ENCODE results near the gene TIAM1.

TIAM1 gene

GRCh38 chr21:31184876-31185275, 159.2 kb downstream of the TIAM1 start:
- TF ChIP-seq, protein P1, sequence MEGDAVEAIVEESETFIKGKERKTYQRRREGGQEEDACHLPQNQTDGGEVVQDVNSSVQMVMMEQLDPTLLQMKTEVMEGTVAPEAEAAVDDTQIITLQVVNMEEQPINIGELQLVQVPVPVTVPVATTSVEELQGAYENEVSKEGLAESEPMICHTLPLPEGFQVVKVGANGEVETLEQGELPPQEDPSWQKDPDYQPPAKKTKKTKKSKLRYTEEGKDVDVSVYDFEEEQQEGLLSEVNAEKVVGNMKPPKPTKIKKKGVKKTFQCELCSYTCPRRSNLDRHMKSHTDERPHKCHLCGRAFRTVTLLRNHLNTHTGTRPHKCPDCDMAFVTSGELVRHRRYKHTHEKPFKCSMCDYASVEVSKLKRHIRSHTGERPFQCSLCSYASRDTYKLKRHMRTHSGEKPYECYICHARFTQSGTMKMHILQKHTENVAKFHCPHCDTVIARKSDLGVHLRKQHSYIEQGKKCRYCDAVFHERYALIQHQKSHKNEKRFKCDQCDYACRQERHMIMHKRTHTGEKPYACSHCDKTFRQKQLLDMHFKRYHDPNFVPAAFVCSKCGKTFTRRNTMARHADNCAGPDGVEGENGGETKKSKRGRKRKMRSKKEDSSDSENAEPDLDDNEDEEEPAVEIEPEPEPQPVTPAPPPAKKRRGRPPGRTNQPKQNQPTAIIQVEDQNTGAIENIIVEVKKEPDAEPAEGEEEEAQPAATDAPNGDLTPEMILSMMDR (IDR thresholded peaks at IDR 0.05; ENCODE audit: low read length, missing control alignments): no peak
- DNase-seq (ENCODE audit: low read depth): no peak
- H3K4me3 ChIP-seq (replicated peaks; ENCODE audit: low read depth, low read length): no peak overlapping the region

DNA sequence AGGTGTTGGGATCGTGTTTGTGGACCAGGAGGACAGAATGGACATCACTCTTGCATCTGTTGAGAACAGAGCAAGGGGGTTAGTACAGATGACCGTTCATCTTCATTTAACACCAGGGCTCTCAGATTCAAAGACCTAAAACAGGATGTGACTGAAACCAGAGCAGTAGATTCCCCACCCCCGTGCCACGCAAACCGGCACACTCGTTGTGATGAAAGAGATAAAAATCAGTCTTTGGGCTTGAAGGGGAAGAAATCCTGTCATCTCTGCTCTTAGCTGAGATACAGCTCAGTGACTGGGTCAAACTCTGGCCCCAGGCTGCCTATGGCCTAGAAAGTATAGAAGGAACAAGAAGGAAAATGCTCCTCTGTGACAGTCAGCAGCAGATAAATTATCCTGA, 159.6 kb downstream of the TIAM1 start:
- H3K4me3 ChIP-seq (replicated peaks; ENCODE audit: low read depth, low read length): no peak overlapping the region
- no peak for DNase-seq (ENCODE audit: low read depth)
- TF ChIP-seq, protein P1 (IDR thresholded peaks at IDR 0.05; ENCODE audit: low read length, missing control alignments): no peak

DNA sequence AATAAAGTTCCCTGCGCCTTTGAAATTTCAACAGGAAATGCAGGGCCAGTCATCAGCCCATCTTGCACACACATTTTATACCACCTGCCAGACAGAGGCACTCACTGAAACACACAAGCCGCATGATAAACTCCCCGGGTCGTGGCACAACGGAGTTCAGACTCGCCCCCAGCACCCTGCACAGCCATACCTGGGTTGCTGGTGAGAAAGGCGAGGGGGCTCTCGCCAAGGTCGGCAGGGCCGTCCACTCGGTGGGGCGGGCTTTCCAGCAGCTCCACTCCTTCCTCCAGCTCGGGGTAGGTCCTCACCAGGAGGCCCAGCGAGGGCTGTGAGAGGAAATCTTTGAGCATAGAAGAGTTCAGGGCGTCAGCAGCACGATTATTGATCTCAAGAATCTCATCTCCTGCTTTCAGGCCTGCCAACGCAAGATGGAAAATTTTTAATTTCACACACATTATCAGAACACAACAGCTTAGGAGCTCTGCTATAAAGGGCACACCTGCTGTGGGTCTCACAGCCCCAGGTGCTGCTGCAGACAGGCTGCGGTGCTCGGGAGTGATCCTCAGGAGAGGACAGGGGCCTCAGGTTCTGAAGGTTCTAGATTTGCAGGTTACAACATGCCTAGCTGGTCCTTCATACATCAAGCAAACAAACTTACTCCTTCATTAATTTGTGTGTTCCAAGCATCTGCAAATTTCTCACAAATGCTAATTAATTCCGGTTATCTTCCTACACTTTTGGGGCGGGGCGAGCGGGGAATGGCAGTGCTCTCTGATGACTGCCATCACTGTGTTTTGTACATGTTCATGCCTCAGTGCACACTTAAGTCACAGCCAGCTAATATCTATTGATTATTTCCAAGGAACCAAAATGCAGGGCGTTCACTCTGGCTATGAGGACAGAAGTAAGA, 161.6 kb downstream of the TIAM1 start:
- no peak overlapping the region for H3K4me3 ChIP-seq (replicated peaks; ENCODE audit: low read depth, low read length)
- TF ChIP-seq, protein P1 (IDR thresholded peaks at IDR 0.05; ENCODE audit: low read length, missing control alignments): no peak
- DNase-seq (ENCODE audit: low read depth): no peak

DNA sequence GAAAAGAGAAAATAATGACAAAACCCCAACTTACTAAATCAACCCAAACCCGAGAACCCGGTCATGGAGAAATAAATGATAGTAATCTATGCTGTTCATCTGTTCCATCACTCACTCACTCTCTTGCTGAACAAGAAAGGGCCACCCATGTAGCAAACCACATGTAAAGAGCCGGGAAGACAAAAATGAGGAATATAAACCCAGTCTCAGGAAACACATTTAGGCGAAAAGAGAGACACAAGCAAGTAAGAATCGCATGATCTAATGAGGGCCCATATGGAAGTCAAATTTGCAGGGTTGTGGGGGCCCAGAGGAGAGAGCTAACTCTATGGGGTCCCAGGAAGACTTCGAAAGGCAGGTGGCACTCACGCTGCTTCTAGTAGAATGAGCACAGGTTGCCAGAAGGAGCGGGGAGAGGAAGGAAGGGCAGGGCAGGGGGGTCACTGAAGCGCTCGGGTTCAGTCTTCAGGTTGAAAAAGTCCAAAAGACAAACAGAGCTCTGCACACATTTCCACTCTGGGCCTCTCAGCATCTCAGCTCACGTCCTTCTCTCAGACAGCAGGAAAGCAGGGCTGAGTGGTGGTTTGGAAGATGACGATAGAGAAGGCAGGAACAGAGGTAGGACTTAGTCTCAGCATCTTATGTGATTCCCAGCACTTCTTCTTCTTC, 162.8 kb downstream of the TIAM1 start:
- TF ChIP-seq, protein P1 (IDR thresholded peaks at IDR 0.05; ENCODE audit: low read length, missing control alignments): no peak
- H3K4me3 ChIP-seq (replicated peaks; ENCODE audit: low read depth, low read length): no peak overlapping the region
- DNase-seq (ENCODE audit: low read depth): no peak

DNA sequence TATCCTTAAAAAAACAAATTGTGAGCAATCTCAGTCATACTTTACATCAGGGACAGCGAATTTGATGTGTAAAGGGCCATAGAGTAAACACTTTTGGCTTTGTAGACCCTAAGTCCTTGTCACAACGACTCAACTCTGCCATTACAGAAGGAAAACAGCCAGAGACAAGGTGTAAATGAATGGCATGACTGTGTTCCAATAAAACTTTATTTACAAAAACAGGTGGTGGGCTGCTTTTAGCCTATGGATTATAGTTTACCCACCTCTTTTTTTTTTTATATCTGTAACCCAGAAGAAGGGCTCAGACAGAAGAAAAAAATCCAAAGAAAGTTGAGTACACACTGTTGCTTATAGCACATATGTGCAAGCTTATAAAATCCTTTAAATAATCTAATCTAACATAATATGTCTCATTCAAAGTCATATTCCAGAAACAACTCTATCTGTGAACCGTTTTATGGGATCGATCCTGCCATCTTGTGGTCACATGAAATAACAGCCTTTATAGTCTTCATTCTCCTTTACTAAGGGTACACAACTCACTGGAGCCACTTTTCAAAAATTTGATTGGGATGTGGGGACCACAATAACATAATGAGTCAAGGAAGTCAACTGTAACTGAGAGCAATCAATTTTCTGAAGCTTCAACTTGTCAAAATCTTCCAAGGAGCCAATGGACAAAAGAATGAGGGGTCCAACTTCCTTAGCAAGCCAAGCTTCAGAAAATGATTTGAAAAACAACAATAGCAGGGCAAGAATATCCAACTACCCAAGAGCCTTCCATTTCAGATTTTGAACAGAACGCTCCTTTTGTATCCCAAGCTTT, 163.6 kb downstream of the TIAM1 start:
- H3K4me3 ChIP-seq (replicated peaks; ENCODE audit: low read depth, low read length): no peak overlapping the region
- DNase-seq (ENCODE audit: low read depth): peak; percentile 74
- TF ChIP-seq, protein P1 (IDR thresholded peaks at IDR 0.05; ENCODE audit: low read length, missing control alignments): peak; percentile 69

- no peak for DNase-seq (ENCODE audit: low read depth)
- no peak overlapping the region for H3K4me3 ChIP-seq (replicated peaks; ENCODE audit: low read depth, low read length)
- TF ChIP-seq, protein P1 (IDR thresholded peaks at IDR 0.05; ENCODE audit: low read length, missing control alignments): no peak
Observed at GRCh38 chr21:31176725-31177124, 167.3 kb downstream of the TIAM1 start.

Data from fibroblast of pulmonary artery (primary cell).